ENCODE data around the gene MMP24OS.

Gene MMP24OS

GRCh38 chr20:35240811-35241293, 37.1 kb downstream of the MMP24OS start:
- H3K9me3 ChIP-seq = no peaks in the 10 kb centered on the region
- intact Hi-C loops (cut with DNase I; ENCODE audit: low total_unique reads) = no loop called here
- H3K4me1 ChIP-seq = no peaks in the 10 kb centered on the region
- no peaks in the 10 kb centered on the region for H3K27me3 ChIP-seq
- H3K4me3 ChIP-seq = no peak overlapping the region
- no peak overlapping the region for H3K27ac ChIP-seq
- DNase-seq = no peak
- TF ChIP-seq CTCF (IDR thresholded peaks at IDR 0.05) = no peak
- H3K36me3 ChIP-seq = peaks cover 2 to 7% (median 7%) of the 10 kb centered on the region in 3 donors

- Histone ChIP-seq H3K27me3 (no peaks in the 10 kb centered on the region), H3K4me1 (no peaks in the 10 kb centered on the region), H3K36me3 (peaks cover 7 to 13% (median 8%) of the 10 kb centered on the region in 3 donors), H3K27ac (no peak overlapping the region), H3K9me3 (no peaks in the 10 kb centered on the region), H3K4me3 (no peak overlapping the region)
- TF ChIP-seq CTCF (IDR thresholded peaks at IDR 0.05) = no peak
- intact Hi-C loops (cut with DNase I; ENCODE audit: low total_unique reads) = no loop called here
- DNase-seq = no peak
Measured at GRCh38 chr20:35240083-35240810, 37.7 kb downstream of the MMP24OS start.

GRCh38 chr20:35238735-35239134, 39.2 kb downstream of the MMP24OS start:
- no peak overlapping the region for H3K4me3 ChIP-seq
- no peak overlapping the region for H3K27ac ChIP-seq
- DNase-seq = no peak
- H3K36me3 ChIP-seq = peaks cover 7 to 21% (median 16%) of the 10 kb centered on the region in 3 donors
- intact Hi-C loops (cut with DNase I; ENCODE audit: low total_unique reads) = no loop called here
- no peak for TF ChIP-seq CTCF (IDR thresholded peaks at IDR 0.05)
- H3K27me3 ChIP-seq = no peaks in the 10 kb centered on the region
- no peaks in the 10 kb centered on the region for H3K9me3 ChIP-seq
- H3K4me1 ChIP-seq = no peaks in the 10 kb centered on the region

- DNase-seq = no peak
- Histone ChIP-seq H3K4me1 (no peaks in the 10 kb centered on the region), H3K9me3 (no peaks in the 10 kb centered on the region), H3K27me3 (no peaks in the 10 kb centered on the region), H3K36me3 (peaks cover 7 to 22% (median 16%) of the 10 kb centered on the region in 3 donors), H3K27ac (no peak overlapping the region), H3K4me3 (no peak overlapping the region)
- no peak for TF ChIP-seq CTCF (IDR thresholded peaks at IDR 0.05)
- intact Hi-C loops (cut with DNase I; ENCODE audit: low total_unique reads) = no loop called here
Measured at GRCh38 chr20:35238170-35238569, 39.8 kb downstream of the MMP24OS start.

- Histone ChIP-seq H3K4me1 (no peaks in the 10 kb centered on the region), H3K27me3 (no peaks in the 10 kb centered on the region), H3K36me3 (peaks cover 7 to 29% (median 16%) of the 10 kb centered on the region in 3 donors), H3K4me3 (no peak overlapping the region), H3K27ac (no peak overlapping the region), H3K9me3 (no peaks in the 10 kb centered on the region)
- TF ChIP-seq CTCF (IDR thresholded peaks at IDR 0.05) = no peak
- intact Hi-C loops (cut with DNase I; ENCODE audit: low total_unique reads) = no loop called here
- DNase-seq = no peak
Measured at GRCh38 chr20:35237486-35237885, 40.4 kb downstream of the MMP24OS start.
